Measurements from ENCODE around the gene YWHAB.
"Not testable (repeated sequence)": the region's sequence is repeated elsewhere in the genome, so short reads cannot be mapped to it uniquely, and the experiment has no call there.

The YWHAB gene

GRCh38 chr20:44885392-44886265 lies at the start of gene YWHAB:
TSS of gene YWHAB (plus strand) at chr20:44885705. CDS start at chr20:44901534, 15,829 bp downstream.
- DNase-seq: peak; percentile 99

GRCh38 chr20:44836601-44837120 lies 48.8 kb upstream of the YWHAB start:
- DNase-seq: no peak

- no peak for DNase-seq
Measured at GRCh38 chr20:44837946-44838345, 47.6 kb upstream of the YWHAB start.

- DNase-seq: no peak
Measured at GRCh38 chr20:44838521-44838920, 47.0 kb upstream of the YWHAB start.

- no peak for DNase-seq
Measured at GRCh38 chr20:44839481-44839880, 46.0 kb upstream of the YWHAB start.

GRCh38 chr20:44840826-44841225 lies 44.7 kb upstream of the YWHAB start:
- no peak for DNase-seq

- DNase-seq: no peak
Measured at GRCh38 chr20:44841955-44842354, 43.5 kb upstream of the YWHAB start.

- DNase-seq: no peak
Measured at GRCh38 chr20:44843876-44844275, 41.6 kb upstream of the YWHAB start.

- no peak for DNase-seq
Measured at GRCh38 chr20:44848254-44849015, 37.1 kb upstream of the YWHAB start.

GRCh38 chr20:44849703-44850102 lies 35.8 kb upstream of the YWHAB start:
- DNase-seq: no peak

- no peak for DNase-seq
Measured at GRCh38 chr20:44850272-44850671, 35.2 kb upstream of the YWHAB start.

GRCh38 chr20:44850837-44851236 lies 34.7 kb upstream of the YWHAB start:
- no peak for DNase-seq

- no peak for DNase-seq
Measured at GRCh38 chr20:44851545-44851944, 34.0 kb upstream of the YWHAB start.

- no peak for DNase-seq
Measured at GRCh38 chr20:44856442-44856841, 29.1 kb upstream of the YWHAB start.

GRCh38 chr20:44856856-44857448 lies 28.6 kb upstream of the YWHAB start:
- no peak for DNase-seq

- no peak for DNase-seq
Measured at GRCh38 chr20:44858606-44859360, 26.7 kb upstream of the YWHAB start.

GRCh38 chr20:44861531-44862006 lies 23.9 kb upstream of the YWHAB start:
- DNase-seq: no peak

- no peak for DNase-seq
Measured at GRCh38 chr20:44862286-44862685, 23.2 kb upstream of the YWHAB start.

- not testable (repeated sequence) for DNase-seq
Measured at GRCh38 chr20:44863365-44864084, 22.0 kb upstream of the YWHAB start.

- DNase-seq: peak; percentile 26
Measured at GRCh38 chr20:44864493-44864892, 21.0 kb upstream of the YWHAB start.

GRCh38 chr20:44866703-44867335 lies 18.7 kb upstream of the YWHAB start:
- peak; percentile 89 for DNase-seq
